GM18867 (cell line): ENCODE measurements around the gene HDX.
"Not testable (repeated sequence)": the region's sequence is repeated elsewhere in the genome, so short reads cannot be mapped to it uniquely, and the experiment has no call there.

Source experiments
- ATAC-seq: cut with Tn5 transposase; IDR thresholded peaks from one replicate; pipeline ENCODE4 v1.9.1; 2021; ENCODE audit warnings: mild to moderate bottlenecking, moderate library complexity; ENCODE audit not compliant: unreplicated experiment

The HDX gene

DNA sequence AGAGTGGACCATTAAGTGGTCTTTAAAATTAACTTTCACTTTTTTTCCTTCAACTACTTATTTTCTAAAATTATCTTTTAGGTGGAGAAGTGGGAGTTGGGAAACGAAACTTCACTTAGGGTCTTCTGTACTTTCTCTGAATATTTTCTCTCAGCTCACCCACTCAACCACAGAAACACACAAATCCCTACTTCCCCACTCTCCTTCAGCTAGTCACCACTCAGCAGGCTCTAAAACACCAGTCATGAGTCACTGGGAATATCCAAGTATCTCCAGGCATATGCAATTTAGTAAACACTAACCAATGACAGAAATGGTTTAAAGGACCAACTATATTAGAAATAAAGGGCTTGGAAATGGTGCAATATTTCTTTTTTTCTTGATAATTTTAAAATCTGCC, 161.3 kb downstream of the HDX start:
- no peak for ATAC-seq

GRCh38 chrX:84339507-84340364, 162.5 kb downstream of the HDX start:
- peak; percentile 83 for ATAC-seq

DNA sequence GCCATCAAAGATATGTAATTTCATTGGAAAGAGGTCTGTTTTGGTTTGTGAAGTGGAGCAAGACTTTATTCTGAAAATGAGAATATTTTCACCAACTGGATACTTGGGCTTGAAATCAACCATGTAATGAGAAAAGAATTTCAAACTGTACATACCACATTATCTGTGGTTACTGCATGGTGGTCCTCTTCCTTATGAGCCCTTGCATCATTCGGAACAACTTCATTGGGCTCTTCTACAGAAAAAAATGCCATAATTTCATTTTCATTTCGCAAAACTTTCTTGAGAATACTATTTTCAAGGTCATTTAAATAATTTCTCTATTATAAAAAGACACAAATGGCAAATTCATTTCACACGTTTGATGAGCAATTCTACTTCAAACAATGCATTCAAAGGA, 165.6 kb downstream of the HDX start:
- no peak for ATAC-seq

DNA sequence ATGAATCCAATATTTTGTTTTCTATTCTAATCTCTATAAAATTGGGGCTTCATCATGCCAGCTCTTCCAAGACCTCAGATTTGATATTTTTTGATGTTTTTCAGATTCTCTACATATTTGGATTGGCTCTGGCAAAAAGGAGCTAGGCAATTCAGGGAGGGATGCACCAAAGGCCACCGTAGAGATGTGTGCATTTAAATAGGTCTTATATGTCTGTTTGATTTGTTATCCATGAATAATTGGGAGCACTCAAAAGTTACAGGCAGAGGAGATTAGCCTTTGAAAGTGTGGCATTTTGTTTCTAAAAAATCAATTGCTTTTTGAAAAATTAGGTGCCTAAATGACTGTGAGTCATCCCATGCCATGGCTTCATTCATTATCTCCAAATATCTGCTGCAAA, 167.1 kb downstream of the HDX start:
- ATAC-seq, result no peak

DNA sequence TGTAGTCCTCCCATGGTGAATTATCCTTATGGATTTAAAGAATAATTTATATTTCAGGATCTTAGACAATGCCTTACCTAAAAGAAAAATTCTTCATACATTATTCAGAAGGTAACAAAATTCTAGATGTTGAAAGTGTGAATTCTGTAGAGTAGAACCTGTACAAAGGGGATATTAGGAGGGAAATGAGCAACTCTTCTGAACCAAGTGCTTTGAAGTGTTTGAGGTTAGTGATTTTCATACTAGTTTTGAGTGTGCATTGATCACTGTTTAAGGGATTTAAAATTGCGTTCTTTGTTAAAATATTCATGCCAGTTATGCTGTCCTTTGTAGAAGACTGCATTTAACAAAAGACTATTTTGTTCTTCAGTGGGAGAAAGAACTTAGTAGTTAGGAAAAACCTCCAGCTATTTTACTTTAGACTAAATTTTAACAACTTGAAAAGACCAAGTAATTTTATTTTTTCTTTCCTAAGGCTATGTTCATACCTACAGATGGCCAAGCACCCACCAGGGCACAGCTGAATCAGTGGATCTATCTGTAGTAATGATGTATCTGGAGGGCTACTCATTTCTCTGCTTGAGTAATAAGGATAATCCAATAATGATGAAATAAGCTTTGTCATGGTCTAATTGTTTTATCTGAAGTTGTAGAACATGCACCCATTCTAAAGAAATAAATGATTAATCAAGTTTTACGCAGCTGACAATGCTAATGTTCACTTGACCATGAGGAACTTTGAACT, 180.0 kb downstream of the HDX start:
- ATAC-seq, result no peak

DNA sequence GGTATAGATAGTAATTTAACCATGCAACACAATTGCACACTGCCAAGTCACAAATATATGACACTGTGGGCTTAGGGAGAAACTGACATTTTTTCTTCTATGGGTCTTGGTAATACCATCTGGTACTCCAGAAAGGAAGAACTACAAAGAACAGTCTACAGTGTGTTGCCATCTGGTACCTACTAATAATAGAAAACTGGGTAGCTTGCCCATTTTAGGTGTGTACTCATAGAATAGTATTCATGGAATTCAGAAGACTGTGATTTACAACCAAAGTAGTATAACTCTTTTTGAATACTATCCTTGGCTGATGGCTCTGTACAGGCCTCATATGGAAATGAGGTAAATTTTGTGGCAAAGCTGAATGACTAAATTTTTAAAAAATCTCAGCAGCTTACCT, 181.6 kb downstream of the HDX start:
- ATAC-seq, result no peak

DNA sequence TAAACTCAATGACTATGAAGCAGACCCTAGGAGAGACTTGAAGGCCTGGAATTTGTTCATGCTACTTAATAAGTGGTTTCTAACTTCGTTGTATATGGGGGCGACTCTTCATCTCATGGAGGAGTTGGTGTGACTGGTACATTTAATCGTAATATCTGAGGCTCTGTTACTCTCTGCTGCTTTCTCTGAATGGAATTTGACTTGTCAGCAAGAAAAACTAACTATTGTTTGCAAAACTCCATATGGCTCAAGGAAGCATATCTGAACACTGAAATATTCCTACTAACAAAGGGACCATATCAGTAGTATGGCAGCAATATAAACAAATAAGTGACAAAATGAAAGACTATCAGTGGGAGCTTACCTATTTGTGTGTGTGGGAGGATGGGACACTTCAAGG, 182.2 kb downstream of the HDX start:
- no peak for ATAC-seq

DNA sequence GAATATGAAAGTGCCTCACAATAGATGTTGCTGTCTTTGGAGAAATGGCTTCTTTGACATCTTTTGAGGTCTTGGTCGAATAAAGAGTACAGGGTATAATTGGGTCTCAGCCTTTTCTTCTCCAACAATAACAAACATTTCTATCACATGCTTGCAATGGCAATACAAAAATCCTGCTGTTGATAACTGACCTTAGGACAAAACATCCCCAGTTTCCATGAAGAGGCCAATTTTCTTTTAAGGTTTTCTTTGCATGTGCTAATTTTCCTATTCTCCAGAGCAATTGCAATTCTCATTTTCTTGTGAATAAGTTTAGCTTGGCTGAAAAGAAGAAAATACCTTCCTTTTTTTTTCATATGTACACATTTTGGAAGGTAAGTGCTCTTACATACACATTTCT, 183.6 kb downstream of the HDX start:
- no peak for ATAC-seq

- not testable (repeated sequence) for ATAC-seq
Measured at GRCh38 chrX:84315946-84316345, 186.3 kb downstream of the HDX start.
